ELF-1 (cell line): ENCODE data around the gene MAFB.

Experiments
- DNase-seq: peaks from one replicate; pipeline ENCODE4 v3.0.0-alpha.2; 2016; ENCODE audit warnings: low read depth, low spot score

MAFB gene

DNA sequence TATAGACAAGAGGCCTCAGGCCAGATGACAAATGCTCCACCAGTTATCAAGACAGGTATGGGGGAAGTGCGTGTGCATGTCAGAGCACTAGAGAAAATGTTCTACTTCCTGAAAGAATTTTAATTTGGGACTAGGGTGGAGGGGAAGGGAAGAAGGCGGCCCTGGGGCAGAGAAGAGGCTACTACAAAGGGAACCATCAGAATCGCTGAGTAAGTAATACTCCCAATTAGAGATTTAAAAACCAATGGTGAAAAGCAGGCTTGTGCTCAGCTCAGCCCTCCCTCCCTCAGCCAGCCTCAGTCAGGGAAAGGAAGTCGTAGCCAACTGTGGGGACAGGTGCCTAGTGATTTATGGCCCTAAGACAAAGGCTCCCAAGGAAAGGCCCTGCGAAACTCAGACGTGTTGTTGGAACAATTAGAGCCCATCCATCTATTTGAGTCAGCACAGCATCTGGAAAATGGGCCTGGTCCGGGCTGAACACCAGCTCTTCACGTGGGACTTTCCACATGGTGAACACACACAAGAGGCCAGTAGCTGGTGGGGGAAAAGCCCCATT is 15.0 kb upstream of the MAFB start:
- DNase-seq, result peak; percentile 88

GRCh38 chr20:40702504-40702903 is 13.5 kb upstream of the MAFB start:
- no peak for DNase-seq

DNA sequence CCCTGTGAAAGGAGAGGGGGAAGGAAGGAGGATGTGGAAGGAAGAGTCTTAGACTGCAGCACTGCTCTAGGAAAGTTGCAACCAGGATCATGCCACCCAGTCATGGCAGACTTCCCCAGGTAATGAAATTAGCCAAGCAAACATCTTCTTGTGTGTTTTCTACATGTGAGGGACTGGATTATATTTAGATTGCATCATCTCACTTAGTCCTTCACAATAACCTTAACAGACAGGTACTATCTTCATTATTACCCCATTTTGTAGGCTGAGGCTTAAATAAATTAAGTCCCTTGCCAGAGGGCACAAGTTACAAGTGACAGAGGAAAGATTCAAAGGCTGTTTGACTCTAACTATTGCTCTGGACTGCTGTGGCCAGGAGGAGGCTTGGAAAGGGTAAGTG is 9.7 kb upstream of the MAFB start:
- DNase-seq, result no peak

- no peak for DNase-seq
Observed at GRCh38 chr20:40698281-40698680, 9.2 kb upstream of the MAFB start.

DNA sequence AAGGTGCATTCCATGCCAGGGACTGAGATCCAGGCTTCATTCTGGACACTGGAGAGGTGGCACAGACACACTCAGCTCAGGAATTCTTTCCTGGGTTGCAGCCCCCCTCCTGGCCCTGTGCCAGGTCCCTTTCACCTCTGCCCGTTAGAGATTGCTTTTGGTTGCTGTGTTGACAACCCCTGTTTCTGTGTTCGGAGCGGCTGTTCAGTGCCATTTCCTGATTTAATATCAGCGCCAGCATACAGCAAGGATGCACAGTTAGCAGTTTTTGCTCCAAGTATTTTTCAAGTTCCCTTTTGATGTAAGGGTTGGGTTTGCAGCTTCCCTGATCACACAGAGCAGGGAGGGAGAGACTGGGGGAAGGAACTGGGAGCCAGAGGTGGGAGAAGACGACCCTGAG is 8.5 kb upstream of the MAFB start:
- no peak for DNase-seq

- no peak for DNase-seq
Observed at GRCh38 chr20:40695214-40695613, 6.2 kb upstream of the MAFB start.

GRCh38 chr20:40694246-40694645 is 5.2 kb upstream of the MAFB start:
- DNase-seq, result no peak

GRCh38 chr20:40692240-40693011 is 3.4 kb upstream of the MAFB start:
- peak; percentile 59 for DNase-seq

DNA sequence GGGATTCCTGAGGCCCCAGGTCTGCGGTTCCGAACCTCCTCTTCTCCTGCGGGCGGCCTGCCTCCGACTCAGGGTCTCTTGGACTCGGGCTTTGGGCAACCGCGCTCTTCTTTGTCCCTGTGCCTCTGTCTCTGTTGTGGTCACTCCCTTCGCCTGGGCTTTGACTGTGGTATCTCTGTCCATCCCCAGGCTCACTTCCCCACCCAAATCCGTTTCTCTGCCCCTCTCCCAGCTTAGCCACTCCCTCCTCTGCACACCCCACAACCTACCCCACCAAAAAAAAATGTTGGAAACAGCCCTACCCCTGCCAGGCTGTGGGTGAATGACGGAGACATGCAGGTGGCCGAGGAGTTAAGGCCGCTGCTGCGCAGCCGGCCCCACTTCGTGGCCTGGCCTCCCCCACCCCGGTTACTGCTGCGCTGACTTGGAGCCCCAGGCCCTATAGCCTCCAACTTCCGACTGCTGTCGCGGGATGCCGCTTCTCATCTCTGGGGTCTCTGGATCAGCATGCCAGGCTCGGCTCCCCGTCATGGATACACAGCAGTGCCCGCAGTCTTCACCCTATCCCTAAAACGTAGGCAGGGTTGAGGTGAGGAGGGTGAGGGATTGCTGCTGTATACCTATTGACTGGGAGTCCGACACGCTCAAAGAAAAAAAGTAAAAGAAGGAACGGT is 2.7 kb upstream of the MAFB start:
- no peak for DNase-seq

DNA sequence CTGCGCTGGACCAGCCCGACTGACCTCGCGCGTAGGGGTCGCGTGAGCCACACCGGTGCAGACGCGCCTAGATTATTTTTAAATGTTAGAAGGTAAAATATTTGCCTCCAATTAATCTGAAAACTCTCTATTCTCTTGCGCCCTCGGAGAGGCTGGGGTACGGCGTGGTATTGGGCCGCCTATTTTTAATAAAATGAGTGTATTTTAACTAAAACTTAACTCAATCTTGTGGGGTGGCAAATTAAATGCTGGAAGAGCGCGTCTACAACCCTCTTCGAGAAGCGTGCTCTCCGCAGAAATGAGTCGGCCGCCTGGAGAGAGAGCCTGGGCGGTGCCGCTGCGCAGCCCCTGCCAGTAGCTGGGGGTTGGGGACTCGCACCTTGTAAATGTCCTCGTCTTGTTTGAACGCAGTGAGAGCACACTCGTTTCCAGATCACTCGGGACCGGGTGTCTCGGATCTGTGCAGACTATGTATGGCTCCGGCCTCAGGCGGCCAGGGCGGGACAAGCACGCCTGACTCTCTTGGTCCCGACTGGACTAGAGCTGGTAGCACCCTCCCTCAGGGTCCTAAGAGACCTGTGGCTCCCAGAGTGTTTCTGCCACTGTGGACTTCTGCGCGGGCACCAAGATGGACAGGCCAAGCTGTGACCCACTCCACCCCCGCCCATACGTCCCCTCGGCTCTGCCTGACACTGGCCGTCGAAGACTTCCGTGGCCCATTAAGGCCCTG is 2.0 kb upstream of the MAFB start:
- no peak for DNase-seq

- DNase-seq, result peak; percentile 96
Observed at GRCh38 chr20:40689943-40690835, 1.2 kb upstream of the MAFB start.

DNA sequence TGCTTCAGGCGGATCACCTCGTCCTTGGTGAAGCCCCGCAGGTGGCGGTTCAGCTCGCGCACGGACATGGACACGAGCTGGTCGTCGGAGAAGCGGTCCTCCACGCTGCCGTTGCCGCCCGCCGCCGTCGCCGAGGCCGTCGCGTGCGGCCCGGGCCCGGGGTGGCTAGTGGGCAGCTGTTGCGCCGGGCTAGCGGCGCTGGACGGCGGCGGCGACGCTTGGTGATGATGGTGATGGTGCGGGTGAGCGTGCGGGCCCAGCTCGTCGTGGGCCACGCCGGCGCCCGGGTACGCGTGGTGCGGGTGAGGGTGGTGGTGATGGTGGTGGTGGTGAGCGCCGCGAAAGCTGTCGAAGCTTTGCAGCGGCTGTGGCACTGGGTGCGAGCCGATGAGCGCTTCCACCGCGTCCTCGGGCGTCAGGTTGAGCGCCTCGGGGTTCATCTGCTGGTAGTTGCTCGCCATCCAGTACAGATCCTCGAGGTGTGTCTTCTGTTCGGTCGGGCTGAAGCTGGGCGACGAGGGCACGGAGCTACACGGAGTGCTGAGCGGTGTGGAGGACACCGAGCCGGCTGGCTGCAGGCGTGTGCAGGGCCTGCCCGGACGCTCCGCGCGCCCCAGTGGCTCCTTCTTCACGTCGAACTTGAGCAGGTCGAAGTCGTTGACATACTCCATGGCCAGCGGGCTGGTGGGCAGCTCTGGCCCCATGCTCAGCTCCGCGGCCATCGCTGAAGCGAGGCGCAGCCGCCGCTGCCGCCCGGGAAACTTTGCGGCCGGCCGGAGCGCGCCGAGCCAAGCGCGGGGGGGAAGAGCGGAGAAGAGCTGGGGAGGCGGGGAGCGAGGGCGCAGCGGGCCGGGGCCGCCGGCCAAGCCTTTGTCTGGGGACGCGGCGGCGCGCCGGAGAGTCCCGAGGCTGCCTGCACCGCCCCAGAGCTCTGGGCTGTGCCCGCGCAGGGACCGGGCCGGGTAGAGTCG is 622 bp downstream of the MAFB start:
- DNase-seq, result no peak

- DNase-seq, result peak; percentile 71
Observed at GRCh38 chr20:40687384-40688128, 1.5 kb downstream of the MAFB start.

DNA sequence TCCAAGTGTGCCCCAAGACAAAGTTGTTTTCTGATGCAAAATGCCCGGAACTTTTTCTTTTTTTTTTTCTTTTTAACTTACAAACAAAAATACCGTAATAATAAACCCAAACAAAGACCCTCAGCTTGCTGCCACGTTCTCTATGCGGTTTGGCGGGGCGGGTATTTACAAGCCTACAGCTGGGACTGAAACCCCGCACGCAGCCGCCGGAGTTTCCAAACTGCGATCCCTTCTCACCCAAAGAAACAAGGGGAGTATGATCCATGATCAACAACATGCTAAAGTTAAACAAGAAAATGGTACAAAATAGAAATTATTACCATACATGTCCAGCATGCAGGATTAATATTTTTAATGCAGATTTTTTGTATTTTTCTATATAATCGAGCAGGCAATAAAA is 2.1 kb downstream of the MAFB start:
- no peak for DNase-seq

DNA sequence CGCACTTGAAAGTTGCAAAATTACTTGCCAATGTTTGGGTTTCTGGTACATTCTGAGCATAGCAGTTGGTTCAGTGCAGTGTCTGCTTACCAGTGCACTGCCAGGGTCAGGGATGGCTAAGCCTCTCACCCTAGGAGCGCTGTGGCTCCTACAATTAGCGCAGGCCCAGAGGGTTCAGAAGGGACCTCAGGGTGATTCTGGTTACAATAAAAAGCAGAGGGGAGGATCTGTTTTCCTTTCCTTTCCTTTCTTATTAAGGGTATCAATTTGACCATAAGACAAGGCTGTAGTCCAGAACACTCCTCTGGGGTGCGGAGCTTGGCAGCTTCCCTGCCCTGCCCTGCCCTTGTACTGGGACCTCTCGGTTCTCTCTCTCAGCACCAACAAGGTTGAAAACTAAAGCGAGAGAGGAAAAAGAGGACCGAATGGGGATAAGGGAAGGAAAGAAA is 2.6 kb downstream of the MAFB start:
- DNase-seq, result no peak

- no peak for DNase-seq
Observed at GRCh38 chr20:40685349-40685748, 3.7 kb downstream of the MAFB start.

- no peak for DNase-seq
Observed at GRCh38 chr20:40683894-40684268, 5.2 kb downstream of the MAFB start.

DNA sequence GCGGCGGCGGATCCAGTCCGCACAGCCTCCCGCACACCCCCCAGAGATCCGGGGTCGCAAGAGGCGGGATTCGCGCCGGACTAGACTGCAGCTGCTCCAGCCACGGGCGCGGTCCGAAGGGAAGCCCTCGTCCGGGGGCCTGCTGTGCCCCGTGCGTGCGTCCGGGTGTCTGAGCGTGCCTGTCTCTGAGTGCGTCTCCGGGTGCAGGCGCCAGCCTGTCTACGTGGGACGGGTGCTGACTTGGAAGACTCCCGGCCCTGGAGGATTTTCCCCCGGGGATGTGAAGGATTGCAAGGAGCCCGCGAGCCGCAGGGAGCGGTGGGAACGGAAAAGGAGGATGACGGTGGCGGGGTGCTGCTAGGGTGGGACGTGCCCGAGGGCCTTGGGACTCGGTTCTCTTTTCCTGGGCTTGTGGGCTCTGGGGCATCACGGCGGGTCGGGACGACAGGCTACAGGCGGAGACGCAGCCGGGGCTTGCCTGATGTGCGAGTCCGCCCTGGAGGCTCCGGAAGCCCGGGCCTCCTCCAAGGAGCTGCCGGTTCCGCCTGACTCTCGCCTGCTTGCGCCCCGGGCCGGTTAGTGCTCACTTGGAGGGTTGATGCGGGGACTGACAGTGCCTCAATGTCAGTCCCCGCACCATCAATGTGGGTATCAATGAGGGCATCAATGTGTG is 5.7 kb downstream of the MAFB start:
- peak; percentile 65 for DNase-seq
